Measurements from ENCODE around the gene PKD1L1.
"Not testable (repeated sequence)": the region's sequence is repeated elsewhere in the genome, so short reads cannot be mapped to it uniquely, and the experiment has no call there.

Gene PKD1L1

DNA sequence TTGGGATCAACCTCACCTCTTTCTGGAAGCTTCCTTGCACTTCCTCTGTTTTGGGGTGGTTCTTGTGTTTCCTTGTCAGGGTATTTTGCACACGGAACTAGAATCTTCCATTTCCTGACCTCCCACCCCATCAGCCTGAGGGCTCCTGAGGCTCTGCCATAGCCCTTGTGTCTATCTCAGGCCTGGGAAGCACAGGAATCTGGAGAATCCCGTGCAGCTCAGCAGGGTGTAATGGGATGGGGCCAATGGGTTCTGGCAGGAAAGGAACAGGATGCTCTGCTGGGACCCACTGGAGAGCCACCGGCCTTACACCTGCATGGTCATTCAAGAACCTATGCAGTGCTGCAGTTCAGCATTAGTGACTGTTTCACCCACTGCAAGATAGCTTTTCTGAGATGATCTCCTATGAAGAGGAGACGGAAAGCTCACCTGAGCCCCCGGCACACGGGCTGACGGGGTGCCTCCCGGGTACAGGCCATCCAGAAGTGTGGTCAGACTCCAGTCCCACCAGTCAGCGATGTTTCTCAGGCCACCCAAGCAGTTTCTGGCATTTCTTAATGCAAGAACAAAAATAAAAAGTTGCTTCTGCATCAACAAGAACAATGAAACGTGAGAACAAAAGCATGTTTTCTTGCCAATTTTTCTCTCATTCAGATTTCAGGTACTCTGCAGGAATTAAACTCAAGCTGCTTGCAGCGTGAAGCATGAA, 133.2 kb downstream of the PKD1L1 start:
- no peak for DNase-seq

DNA sequence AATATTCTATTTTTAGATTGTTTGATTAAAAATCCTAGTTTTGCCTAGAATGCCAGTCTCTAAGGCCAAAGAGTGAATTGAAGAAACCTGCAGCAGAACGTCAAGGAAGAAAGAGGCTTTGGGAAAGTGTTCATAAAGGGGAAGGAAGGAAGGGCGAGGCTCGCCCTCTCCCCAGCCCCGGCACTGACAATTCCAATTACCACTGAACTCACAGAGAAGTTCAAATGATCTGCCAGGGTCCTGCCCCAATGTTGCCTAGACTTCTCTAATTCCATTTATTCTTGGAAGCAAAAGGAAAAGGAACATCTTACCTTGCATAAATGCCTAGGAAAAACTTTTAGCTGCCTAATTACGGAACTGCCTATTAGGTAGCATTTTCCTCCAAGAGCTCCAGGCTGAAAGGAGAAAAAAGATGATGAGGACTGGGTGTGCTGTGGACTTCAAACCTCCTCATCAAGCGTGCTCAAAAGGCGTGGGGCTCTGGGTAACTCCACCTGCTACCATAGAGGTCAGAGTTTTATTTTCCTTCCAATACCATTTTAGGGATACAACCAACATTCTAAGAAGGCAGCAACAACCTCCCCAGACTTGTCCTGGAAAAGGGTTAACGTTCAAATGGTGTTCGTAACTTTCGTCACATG, 134.5 kb downstream of the PKD1L1 start:
- DNase-seq: no peak

DNA sequence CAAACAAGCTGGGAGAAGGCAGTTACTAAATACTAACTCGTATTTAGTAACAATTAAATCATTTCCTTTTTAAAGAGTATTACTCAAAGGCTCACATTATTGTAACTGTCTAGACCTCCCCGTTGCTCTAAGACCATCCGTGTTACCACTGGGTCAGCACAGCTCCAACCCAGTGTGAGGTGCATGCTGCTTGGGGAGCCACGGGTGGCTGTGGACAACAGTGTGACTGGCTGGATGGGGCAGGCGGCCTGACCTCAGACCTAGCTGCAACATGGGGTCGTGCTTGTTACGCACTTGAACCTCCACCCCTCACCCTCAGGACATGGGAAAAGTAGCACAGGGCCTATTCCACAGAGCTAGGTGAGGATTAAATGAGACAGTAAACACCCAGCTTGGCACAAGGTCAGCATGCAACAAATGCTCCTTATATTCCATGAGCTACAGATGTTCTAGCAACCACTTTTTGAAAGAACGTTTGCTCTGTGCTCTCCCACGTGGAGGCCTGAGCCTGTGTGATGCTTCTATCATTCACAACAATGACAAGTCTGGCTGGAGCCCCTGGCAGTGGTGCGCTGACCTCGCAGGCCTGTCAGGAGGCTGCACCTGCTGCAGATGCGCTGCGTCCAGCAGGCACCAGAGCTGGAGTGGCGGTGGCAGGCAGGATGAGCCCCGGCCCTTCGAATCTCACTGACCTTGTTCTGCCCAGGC, 135.7 kb downstream of the PKD1L1 start:
- DNase-seq: no peak

DNA sequence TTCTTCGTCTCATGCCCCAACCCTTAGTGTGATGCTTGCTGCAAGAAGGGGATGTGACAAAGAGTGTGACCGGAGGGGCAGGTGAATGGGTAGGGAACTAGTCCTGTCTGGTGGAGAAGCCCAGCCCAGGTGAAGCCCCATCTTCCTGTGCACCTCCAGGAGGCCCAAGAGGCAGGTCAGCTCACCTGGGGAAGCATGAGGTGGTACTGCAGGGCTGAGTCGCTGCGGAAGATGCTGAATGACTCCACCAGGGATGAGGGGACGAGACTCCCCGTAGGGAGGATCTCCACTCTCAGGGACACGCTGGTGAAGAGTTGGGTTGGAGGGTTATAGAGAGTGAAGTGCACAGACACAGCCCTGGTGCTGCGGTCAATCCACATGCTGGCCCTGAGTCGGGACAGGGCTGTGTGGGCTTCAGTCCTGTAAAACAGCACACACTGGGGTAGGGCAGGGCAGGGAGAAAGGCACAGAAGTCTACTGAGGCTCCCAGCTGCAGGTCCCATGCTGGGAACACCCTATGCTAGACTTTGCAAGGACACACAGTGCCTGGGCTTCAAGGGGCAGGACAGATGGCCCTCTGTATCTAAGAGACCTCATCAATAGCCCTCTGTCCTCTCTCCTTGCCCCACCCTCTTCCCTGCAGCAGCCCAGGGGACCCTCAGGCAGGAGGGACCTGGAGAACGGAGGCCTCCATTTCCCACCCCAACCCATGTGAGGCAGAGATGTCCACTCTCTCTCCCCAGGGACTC, 136.5 kb downstream of the PKD1L1 start:
- DNase-seq: no peak

DNA sequence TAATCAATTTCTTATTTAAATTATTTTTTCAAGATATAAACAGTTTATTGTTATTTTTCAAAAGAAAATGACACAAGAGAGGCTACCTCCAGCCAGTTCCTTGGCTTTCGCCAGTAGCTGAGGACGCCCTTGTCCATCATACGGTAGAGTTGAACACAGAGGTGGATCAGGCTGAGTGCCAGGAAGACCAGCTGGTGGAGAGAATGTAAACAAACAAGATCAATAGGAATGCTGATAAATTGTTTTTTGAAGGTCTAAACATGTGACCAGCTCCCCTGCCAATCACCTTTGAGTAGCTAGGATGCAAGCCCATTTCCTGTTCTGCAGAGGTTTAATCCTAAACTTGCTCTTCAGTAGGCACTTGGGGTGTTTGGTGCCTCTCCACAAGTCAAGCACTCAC, 138.9 kb downstream of the PKD1L1 start:
- DNase-seq: no peak

DNA sequence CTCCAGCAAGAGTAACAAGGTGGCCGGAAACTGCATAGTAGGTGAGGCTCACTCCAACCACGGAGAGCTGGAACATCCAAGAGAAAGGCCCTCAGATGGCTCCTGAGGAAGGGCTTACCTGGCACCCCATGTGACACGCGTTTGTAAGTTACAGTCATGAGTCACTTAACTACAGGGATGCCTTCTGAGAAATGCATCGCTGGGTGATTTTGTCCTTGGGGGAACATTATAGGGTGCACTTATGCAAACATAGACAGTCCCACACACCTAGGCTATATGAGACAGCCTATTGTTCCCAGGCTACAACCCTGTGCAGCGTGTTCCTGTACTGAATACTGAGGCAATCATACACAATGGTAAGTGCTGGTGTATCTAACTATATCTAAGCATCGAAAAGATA, 139.9 kb downstream of the PKD1L1 start:
- no peak for DNase-seq

DNA sequence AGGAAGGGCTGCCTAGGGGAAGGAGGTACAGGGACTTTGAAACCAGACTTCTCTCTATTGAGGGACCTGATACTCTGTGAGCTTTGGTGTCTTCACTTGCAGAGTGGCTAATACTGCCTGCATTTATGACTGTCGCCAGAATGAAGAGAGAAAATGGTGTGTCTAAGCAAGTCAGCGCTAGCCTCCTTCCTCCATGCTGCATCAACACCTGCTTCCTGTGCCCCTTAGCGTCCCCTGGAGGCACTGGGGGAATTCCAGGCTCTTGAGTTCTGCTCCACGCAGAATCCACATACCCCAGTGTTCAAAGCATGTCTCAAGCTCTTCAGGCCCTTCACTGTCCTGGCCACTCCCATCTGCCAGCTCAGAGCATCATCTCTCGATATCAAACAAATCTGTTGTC, 140.5 kb downstream of the PKD1L1 start:
- no peak for DNase-seq

DNA sequence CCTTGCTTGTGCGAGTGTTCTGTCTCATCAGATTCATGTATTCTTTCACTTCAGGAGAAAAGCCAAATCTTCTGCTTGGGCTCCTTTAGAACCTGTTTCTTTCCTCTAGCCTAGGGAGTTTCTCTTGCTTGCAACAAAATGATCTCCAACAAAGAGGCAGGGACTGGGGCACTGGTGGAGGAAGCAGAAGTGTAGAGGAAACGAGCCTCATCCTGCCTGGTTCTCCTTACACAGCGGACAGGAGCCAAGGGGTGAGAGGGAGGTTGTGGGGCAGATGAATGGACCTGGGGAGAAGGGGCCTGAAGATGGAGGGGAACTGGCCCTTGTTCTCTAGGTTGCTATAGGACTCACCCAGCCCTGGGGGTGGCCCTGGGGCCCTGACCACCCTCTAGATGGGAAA, 141.1 kb downstream of the PKD1L1 start:
- no peak for DNase-seq

DNA sequence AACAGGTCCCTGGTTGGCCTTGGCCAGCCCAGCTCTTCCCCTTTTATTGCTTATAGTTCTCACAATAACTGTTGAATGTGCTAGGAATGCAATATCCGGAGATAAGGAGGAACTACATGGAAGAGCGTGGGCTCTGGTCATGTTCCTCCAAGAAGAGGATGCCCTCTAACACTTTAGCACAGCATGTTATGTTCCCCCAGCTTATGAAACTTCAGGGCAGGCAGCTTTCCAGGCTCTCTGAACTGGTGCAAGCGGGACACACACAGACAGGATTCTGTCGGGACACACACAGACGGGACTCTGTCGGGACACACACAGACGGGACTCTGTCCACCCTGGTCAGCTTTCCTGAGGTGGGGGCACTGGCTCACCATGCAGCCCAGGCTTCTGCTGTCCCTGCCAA, 141.6 kb downstream of the PKD1L1 start:
- DNase-seq: no peak

DNA sequence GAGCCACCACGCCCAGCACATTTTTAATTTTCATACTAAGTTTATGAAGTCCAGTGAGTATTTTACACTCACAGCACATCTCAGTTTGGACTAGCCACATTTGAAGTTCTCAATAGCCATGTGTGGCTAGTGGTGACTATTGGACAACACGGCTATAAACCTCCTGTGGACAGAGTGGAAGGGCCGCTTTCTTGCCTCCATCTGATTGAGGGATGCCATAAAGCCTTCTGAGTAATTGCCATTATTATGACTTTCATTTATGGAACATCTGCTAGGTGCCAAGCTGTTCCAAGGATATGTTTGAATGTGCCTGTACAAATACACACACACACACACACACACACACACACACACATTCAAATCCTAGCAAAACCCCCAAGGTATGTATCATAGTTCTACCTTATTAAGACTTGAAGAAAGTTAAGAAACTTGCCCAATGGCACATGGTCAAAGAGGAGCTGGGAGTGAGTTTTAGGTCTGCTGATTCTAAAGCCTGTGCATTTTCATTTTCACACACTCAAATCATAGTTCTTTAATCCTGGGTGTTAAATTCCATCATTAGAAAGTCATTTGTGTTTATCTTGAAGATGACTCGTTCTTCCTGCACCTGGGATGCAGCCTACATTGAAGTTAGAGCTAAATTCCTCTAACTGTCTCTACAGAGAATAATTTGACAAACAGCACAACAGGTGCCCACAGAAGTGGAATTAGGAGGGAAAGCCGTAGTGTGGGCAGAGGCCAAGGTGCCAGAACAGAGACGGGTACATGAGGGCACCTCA, 143.3 kb downstream of the PKD1L1 start:
- DNase-seq: no peak

DNA sequence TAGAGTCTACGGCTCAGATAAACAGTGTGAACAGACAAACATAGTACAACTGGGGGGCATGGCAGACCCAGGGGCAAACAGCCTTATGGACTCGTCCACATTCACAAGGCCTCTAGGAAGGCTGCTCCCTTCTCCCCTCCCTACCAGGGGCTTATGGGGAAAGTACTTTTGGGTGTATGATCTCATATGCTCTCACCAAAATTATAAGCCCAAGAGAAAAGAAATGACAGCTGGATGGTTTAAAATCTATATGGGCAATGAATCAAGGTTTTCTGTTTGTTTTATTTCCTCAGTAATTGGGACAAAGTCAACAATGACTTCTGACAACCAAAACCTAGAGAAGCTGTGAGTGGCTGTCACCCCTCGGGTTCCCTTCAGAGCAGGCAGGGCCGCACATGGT, 144.4 kb downstream of the PKD1L1 start:
- DNase-seq: no peak

DNA sequence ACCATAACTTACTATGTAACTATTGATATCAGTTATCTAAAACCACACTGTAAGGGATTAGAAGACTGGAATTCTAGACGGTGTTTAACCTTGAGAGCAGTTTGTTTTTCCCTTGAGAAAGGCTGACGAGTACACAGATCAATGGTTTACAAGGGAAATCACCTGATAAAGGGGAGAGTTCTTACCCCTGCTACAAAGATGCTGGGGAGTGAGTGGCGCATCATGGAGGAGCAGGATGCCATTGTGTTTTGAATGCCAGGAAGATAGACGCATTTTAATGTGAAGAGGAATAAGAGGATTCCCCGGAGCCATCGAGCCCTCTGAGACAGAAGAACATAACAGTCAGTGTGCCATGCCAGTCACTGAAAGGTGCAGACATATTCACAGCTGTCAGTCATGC, 145.2 kb downstream of the PKD1L1 start:
- DNase-seq: no peak

DNA sequence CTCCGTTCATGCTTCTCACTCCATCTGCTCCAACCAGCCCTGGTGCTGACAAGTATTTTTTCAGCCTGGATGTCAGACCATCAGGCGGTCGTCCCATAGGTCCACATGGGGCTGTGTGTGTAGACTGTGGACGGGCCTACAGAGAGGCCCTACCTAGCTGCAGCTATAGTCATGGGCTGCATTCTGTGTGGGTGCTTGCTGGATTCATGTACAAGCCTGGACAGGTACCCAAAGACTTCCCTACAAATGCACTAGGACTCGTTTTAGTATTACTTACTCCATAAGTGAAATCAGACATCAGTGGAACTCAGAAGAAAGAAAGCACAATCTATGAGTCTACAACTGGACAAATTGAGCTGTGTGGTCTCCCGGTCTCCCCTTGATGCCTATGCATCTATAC, 146.8 kb downstream of the PKD1L1 start:
- DNase-seq: no peak

DNA sequence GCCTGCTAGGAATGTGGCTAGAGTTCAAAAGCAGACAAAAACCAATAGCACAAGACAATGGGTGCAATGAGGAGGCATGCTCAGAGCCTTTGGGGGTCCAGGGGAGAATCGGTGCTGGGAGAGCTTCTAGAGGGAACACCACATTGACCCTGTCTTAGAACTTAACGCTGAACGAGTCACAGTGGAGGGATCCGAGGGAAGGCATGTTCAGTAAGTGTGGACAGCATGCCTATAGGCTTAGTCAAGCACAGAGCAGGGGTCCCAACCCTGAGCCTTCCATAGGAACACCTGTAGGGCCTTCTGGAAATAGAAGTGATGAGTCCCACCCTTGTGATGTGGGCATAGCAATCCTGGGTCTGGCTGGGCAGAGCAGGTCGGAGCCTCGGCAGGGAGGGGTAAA, 148.7 kb downstream of the PKD1L1 start:
- no peak for DNase-seq

DNA sequence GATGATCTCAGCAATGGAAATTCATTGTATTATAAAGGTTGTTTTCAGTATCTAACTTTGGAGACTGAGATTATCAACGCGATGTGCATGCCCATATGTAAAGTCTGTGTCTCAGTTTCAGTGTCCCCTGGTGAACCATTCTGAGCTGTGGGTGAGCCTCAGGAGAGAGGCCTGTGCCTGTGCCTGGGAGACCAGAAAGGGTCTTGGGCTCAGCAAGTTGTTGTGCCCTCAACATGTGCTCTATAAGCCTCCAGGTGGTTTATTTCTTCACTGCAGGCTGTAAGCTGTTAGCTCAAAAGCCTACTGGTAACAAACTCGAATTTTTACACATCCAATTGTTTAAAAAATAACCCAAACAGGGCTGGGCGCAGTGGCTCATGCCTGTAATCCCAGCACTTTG, 151.9 kb downstream of the PKD1L1 start:
- DNase-seq: no peak

DNA sequence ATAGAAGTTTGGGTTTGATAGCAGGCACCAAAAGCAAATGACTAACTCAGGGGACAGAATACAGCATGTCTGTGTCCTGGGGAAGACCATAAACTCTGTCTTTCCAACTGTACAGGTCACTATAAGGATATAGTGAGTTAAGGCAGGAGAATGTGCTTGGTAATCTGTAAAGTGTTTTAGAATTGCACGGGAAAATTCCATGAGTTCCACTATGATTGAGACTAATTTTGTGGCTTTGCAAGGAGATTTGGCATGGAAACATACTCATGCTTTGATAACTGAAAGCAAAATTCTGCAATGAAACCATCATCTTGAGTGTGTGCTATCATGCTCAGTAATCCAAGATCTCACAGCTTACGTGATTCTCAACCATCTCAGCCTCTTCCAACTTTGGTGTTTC, 152.6 kb downstream of the PKD1L1 start:
- no peak for DNase-seq

DNA sequence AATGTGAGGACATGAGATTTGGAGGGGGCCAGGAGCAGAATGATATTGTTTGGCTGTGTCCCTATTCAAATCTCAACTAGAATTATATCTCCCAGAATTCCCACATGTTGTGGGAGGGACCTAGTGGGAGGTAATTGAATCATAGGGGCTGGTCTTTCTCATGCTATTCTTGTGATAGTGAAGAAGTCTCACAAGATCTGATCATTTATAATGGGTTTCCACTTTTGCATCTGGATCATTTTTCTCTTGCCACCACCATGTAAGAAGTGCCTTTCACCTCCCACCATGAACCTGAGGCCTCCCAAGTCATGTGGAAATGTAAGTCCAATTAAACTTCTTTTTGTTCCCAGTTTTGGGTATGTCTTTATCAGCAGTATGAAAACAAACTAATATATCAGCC, 153.1 kb downstream of the PKD1L1 start:
- DNase-seq: not testable (repeated sequence)

DNA sequence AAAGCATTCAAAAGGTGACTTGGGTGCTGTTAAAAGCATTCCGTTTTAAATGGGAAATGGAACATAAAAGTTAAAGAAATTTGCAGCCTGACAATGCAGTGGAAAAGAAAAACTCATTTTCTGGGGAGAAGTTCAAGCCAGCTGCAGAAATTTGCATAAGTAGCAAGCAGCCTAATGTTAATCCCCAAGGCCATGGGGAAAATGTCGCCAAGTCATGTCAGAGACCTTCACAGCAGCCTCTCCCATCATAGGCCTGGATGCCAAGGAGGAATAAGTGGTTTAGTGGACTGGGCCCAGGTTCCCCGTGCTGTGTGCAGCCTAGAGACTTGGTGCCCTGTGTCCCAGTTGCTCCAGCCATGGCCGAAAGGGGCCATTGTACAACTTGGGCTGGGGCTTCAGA, 154.2 kb downstream of the PKD1L1 start:
- DNase-seq: no peak

DNA sequence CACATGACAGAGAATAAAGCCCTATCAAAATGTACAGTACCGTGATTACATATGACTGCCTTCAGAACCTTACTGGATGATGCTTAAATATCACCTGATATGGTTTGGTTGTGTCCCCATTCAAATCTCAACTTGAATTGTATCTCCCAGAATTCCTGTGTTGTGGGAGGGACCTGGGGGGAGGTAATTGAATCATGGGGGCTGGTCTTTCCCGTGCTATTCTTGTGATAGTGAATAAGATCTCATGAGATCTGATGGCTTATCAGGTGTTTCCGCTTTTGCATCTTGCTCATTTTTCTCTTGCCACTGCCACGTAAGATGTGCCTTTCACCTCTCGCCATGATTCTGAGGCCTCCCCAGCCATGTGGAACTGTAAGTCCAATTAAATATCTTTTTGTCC, 155.1 kb downstream of the PKD1L1 start:
- DNase-seq: not testable (repeated sequence)

DNA sequence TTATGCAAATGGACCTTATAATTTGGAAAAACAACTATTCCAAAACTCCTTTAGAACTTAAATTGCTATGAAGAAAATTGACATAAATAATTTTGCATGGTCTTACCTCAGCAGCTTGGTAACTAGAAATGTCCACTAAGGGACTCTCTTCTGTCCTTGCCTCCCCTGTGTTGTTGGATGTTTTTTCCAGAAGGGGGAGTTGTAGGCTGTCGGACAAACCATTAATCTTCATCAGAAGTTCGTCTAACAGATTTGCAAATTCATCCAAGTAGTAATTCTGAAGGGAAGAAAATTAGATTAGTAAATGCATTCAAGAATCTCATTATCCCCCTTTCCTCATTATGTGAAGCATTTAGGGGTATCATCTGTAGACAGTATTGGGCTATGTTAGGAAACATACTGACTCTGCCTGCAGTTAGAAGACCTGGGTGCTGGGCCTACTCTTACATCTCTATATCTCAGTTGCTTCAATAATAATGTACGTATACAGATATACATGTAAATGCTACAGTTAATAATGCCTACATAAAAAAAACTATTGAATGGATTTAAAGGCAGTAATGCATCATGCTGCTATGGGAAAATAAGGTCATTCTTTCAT, 155.6 kb downstream of the PKD1L1 start:
- no peak for DNase-seq

DNA sequence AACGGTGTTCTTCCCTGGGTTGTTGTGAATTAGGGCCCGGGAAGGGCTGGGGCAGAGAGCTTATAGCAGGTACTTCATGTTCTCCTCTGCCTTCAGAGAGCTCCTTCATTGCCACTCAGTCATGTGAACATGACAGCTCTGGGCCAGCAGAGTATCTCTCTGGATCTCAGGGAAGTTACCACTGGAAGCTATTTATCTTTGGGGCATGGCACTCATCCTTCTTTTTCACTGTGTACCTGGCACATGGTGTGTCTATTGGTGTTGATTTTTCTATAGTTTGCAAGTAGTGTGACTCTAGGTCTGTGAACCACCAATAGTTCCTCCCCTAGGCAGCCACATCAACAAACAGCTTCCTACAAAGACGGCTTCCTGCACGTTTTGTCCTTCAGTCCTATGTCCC, 156.6 kb downstream of the PKD1L1 start:
- DNase-seq: no peak

DNA sequence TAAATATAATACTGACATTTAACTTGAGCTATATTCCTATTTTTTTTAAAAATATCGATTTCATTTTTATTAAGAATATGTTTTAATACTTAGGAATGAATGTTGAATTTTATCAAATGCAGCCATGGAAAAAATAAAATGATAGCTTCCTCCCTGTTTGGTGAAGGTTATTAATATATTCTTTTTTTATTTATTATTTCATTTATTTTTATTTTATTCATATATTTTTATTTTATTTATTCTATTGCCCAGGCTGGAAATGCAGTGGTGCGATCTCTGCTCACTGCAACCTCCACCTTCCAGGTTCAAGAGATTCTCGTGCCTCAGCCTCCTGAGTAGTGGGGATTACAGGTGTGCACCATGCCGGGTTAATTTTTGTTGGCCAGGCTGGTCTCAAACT, 160.2 kb downstream of the PKD1L1 start:
- no peak for DNase-seq

Data from activated CD4-positive, alpha-beta T cell treated with anti-CD3 and anti-CD28 coated beads for 48 hours (primary cell).